ENCODE data around the gene PCTP. TPM values are rescaled to one million over a fixed set of nuclear protein-coding genes. Genes with fewer than 3 reads are reported as not detected.

PCTP gene
- polyA plus RNA-seq, 1 of the 3 experiments (the other 2 are of a cell fraction): 20.8 TPM

- H3K4me1 ChIP-seq (ENCODE audit: control insufficient read depth in 1 of 2, insufficient read depth in 2 of 2, low read depth in 1 of 2, low read length in 1 of 2): peaks cover 26 to 64% of the 10 kb centered on the region in 2 experiments
- H3K4me2 ChIP-seq: peak overlapping the region; percentile 9; the same call in 1 of the 2 replicates
- no peak overlapping the region for H3K4me3 ChIP-seq (ENCODE audit: low read depth in 2 of 2, low read length in 1 of 2)
- no peaks in the 10 kb centered on the region for H3K36me3 ChIP-seq (replicated peaks in 1 of 2; ENCODE audit: control insufficient read depth in 1 of 2, insufficient read depth in 2 of 2, low read length in 1 of 2)
- no peaks in the 10 kb centered on the region for H3K79me2 ChIP-seq (ENCODE audit: insufficient read depth)
- DNase-seq: no peak
- H3F3A ChIP-seq (replicated peaks; ENCODE audit: insufficient read depth): peaks cover 6% of the 10 kb centered on the region
- no peak for TF ChIP-seq IRF3 (IDR thresholded peaks at IDR 0.05; ENCODE audit: low read depth, low read length)
- TF ChIP-seq YY1 (IDR thresholded peaks at IDR 0.05; ENCODE audit: low read depth): no peak
- no peak for TF ChIP-seq SIN3A (IDR thresholded peaks at IDR 0.05; ENCODE audit: borderline replicate concordance, low read depth, low read length)
- no peak for TF ChIP-seq FOSL2 (IDR thresholded peaks at IDR 0.05; ENCODE audit: borderline replicate concordance, low read depth)
- ChIA-PET POLR2A (interaction anchor here (1.1 kb wide), 1 partner anchor 19 kb away, joined by 4 read pairs; the partner anchor contains the start of gene PCTP), CTCF (interaction anchor here (0.7 to 16.5 kb wide), 8 partner anchors 11 to 218 kb away, joined by 3 to 175 read pairs (median 4); partner anchors contain the start of genes PCTP and TMEM100)
- H3K27ac ChIP-seq (ENCODE audit: low read depth in 2 of 2, low read length in 1 of 2): peak overlapping the region in 1 of 2 experiments; percentile 44; a peak in 1 of 4 replicates
- H3K9me3 ChIP-seq: no peaks in the 10 kb centered on the region
- no peak overlapping the region for H3K9ac ChIP-seq
- H2AFZ ChIP-seq (ENCODE audit: low read depth): no peak overlapping the region
- no peaks in the 10 kb centered on the region for H3K27me3 ChIP-seq (ENCODE audit: insufficient read depth)
- no peaks in the 10 kb centered on the region for H4K20me1 ChIP-seq (ENCODE audit: insufficient read depth)
- WGBS (ENCODE audit: low lambda C conversion rate): 75% methylated on average over 10 of the region's 10 CpGs
- no peaks in the 10 kb centered on the region for H3K9me2 ChIP-seq
These were observed 19.1 kb upstream of the PCTP start for GRCh38 chr17:55731586-55732250.

GRCh38 chr17:55734128-55734781 is 16.6 kb upstream of the PCTP start:
- Histone ChIP-seq H3K9me2 (no peaks in the 10 kb centered on the region), H3K36me3 (replicated peaks in 1 of 2; ENCODE audit: control insufficient read depth in 1 of 2, insufficient read depth in 2 of 2, low read length in 1 of 2) (no peaks in the 10 kb centered on the region), H2AFZ (ENCODE audit: low read depth) (peak overlapping the region; percentile 50), H3K9me3 (no peaks in the 10 kb centered on the region), H3K27me3 (ENCODE audit: insufficient read depth) (no peaks in the 10 kb centered on the region), H3K9ac (no peak overlapping the region), H3K4me1 (ENCODE audit: control insufficient read depth in 1 of 2, insufficient read depth in 2 of 2, low read depth in 1 of 2, low read length in 1 of 2) (peaks cover 19 to 44% of the 10 kb centered on the region in 2 experiments), H3K79me2 (ENCODE audit: insufficient read depth) (no peaks in the 10 kb centered on the region), H3K4me3 (ENCODE audit: low read depth in 2 of 2, low read length in 1 of 2) (no peak overlapping the region), H3K4me2 (peak overlapping the region; percentile 68; the same call in 1 of the 2 replicates), H4K20me1 (ENCODE audit: insufficient read depth) (no peaks in the 10 kb centered on the region), H3F3A (replicated peaks; ENCODE audit: insufficient read depth) (peaks cover 6% of the 10 kb centered on the region), H3K27ac (ENCODE audit: low read depth in 2 of 2, low read length in 1 of 2) (peak overlapping the region in 1 of 2 experiments; percentile 32; a peak in 3 of 4 replicates)
- peak; percentile 44 for DNase-seq
- ChIA-PET CTCF (interaction anchor here (0.7 to 16.5 kb wide), 10 partner anchors 13 to 213 kb away, joined by 3 to 175 read pairs (median 18); partner anchors contain the start of genes PCTP and TMEM100), POLR2A (interaction anchor here (0.8 to 2.0 kb wide), 2 partner anchors 17 to 1954 kb away, joined by 3 to 9 read pairs; partner anchors contain the start of gene PCTP)
- WGBS (ENCODE audit: low lambda C conversion rate): 22% methylated on average over 4 of the region's 4 CpGs
- TF ChIP-seq ZBTB33 (IDR thresholded peaks at IDR 0.05; ENCODE audit: borderline replicate concordance, low read depth): 0 out of 2 replicates have a peak, but pooled peaks have one; percentile 5
- peak; percentile 48 for TF ChIP-seq CHD2 (IDR thresholded peaks at IDR 0.05; ENCODE audit: low read length, partially characterized antibody)
- TF ChIP-seq TCF12 (IDR thresholded peaks at IDR 0.05): peak; percentile 59
- TF ChIP-seq FOSL2 (IDR thresholded peaks at IDR 0.05; ENCODE audit: borderline replicate concordance, low read depth): peak; percentile 76
- TF ChIP-seq JUND (IDR thresholded peaks at IDR 0.05): peak; percentile 67
- TF ChIP-seq FOXM1 (IDR thresholded peaks at IDR 0.05; ENCODE audit: low read depth): no peak
- TF ChIP-seq CTCF (IDR thresholded peaks at IDR 0.05): no peak
- TF ChIP-seq USF2 (IDR thresholded peaks at IDR 0.05; ENCODE audit: borderline replicate concordance, low read depth, low read length): no peak
- no peak for TF ChIP-seq GATA2 (CRISPR knock-in tag; IDR thresholded peaks at IDR 0.05)
- TF ChIP-seq YY1 (IDR thresholded peaks at IDR 0.05; ENCODE audit: low read depth): peak; percentile 32; the same call in 1 of the 2 replicates
- peak; percentile 24; the same call in 1 of the 2 replicates for TF ChIP-seq PBX3 (IDR thresholded peaks at IDR 0.05)
- no peak for TF ChIP-seq EZH2phosphoT487 (IDR thresholded peaks at IDR 0.05; ENCODE audit: borderline replicate concordance, low read depth)
- TF ChIP-seq EP300 (IDR thresholded peaks at IDR 0.05; ENCODE audit: borderline replicate concordance in 1 of 2, low read depth in 1 of 2, low read length in 1 of 2): 0 out of 4 replicates have a peak, but pooled peaks of 1 of the 2 experiments have one; percentile 29
- no peak for TF ChIP-seq MEF2A (IDR thresholded peaks at IDR 0.05; ENCODE audit: borderline replicate concordance, low read depth)
